IPS-NIHi11 (cell line): Measurements from ENCODE around the gene AGAP1.

ENCODE experiments used
- DNase-seq: peaks from one replicate; pipeline ENCODE4 v3.0.0; 2012; ENCODE audit warnings: mixed read lengths, low spot score

Gene AGAP1

DNA sequence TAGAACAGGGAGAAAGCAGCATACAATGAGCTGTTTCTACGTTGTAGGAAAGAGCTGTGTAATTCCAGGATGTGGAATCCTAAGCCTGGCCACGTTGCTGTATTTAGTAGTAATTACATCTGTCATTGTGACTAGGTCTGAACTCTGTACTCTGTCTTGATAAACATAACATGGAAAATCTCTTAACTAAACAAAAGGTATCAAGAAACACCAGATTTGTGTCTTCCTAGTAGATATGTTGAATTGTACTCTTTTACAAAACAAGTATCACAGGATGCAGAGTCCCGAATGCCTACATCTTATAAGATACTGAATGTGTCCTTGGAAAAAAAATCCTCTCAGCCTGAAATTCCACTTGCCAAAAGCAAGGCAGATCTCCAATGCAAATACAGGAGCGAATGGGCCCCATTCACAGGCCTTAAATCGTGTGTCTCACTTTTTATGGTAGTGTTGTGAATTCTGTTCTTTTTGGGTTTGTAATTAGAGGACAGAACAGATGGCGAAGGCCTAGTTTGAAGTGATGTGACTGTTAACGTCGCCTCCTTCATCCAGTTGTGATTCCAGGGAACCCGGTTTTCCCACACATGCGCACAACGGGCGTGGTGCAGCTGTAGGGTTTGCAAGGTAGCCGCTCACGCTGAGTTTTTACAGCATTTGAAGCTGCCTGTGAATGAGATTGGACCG, 427.8 kb downstream of the AGAP1 start:
- DNase-seq = no peak

- DNase-seq = no peak
Observed at GRCh38 chr2:235922839-235923238, 429.0 kb downstream of the AGAP1 start.

DNA sequence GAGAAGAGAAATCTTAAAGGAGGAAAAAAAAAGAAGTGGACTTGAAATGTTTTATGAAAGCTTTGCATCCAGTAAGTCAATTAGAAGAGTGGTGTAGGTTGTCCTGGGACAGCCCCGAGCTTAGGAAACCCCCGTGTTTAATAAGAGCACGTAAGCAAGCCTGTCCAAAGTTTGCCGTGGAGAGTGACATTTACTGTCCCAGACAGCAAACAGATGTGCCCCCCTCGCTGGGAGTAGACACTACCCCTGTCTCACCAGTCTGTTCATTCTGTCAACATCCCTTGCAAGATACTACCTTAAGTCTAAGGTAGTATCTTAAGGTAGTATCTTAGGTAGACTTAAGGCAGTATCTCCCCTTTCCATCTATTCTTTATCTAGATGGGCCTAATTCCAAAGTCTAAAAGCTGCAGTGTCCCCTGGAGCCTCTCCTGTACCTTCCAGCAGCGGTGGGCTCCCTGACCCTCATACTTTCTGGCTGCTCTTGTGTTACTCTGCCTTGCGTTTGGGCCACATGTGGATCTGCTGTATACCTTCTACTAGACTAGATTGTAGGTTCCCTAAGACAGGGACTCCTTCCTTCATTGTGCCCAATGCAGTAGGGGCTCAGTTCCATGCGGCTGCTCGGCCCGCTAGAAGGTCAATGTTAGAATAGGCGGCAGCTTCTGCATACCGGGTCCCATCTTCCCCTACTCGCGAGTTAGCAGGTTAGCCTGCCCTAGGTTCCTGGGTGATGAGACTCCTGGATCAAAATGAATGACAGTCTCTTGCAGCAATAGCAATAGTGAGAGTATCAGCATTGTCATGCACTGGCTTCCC, 430.2 kb downstream of the AGAP1 start:
- no peak for DNase-seq

- DNase-seq = no peak
Observed at GRCh38 chr2:235924675-235925063, 430.8 kb downstream of the AGAP1 start.

DNA sequence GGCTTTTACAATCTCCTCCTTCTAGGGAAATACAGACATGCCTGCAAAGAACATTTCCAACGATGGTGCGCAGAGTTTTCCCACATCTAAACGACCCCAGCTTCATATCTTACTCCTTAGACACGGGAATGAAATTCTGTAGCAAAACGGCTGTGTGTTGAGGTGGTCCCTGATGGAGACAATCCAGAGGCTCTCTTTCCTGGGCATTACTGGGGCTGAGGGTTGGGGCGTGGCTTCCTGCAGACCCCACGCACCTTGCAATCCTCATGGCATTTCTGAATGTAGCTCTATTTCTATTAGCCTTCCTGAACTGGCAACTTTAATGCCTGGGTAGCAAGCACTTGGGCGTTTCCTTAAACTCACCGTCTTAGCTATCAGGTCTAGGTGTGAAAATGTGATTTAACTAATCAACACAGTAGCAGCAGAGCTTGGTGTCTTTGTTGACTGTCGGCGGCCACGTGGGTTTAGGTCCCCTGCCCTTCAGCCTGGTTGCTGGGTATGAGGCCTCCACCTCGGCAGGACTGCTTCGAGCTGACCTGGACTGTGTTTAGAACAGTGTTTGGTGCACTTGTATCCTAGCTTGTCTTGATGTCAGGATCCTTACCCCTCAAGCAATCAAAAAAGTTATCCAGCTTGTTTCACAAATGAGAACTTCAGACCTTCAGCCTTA, 431.5 kb downstream of the AGAP1 start:
- no peak for DNase-seq

GRCh38 chr2:235926229-235926628, 432.4 kb downstream of the AGAP1 start:
- DNase-seq = no peak

GRCh38 chr2:235928751-235929370, 435.0 kb downstream of the AGAP1 start:
- no peak for DNase-seq

GRCh38 chr2:235930701-235931100, 436.9 kb downstream of the AGAP1 start:
- DNase-seq = no peak

- no peak for DNase-seq
Observed at GRCh38 chr2:235931676-235932075, 437.8 kb downstream of the AGAP1 start.

DNA sequence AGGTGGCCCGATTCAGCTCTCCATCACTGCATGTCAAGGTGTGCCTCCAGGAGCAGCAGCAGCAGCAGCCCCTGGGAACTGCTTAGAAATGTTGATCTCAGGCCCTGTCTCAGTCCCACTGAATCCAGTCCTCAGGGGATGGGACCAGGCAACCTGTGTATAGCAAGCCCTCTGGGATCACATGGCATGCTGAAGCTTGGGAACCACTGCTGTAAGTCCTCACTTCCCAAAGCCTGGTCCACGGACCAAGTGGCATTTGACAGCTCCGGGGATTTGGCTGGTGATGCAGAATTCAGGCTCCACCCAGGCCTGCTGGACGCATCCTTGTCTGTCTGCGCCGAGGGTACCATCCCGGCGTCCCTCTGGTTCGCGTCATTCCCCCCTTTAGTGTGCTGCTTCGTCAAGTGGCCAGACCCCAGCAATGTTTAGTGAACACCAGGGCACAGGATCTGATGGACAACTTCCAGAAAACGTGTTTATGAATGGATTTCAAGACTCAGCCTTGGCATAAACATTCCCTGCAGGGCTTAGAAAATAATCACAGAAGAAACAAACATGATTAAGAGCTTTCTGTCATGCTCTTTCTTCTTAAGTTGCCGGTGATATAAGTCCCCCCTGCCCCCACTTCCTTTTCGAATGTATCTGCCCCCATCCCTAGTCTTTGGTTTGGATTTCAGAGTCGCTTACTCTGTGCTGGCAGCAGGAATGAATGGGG, 440.4 kb downstream of the AGAP1 start:
- no peak for DNase-seq

DNA sequence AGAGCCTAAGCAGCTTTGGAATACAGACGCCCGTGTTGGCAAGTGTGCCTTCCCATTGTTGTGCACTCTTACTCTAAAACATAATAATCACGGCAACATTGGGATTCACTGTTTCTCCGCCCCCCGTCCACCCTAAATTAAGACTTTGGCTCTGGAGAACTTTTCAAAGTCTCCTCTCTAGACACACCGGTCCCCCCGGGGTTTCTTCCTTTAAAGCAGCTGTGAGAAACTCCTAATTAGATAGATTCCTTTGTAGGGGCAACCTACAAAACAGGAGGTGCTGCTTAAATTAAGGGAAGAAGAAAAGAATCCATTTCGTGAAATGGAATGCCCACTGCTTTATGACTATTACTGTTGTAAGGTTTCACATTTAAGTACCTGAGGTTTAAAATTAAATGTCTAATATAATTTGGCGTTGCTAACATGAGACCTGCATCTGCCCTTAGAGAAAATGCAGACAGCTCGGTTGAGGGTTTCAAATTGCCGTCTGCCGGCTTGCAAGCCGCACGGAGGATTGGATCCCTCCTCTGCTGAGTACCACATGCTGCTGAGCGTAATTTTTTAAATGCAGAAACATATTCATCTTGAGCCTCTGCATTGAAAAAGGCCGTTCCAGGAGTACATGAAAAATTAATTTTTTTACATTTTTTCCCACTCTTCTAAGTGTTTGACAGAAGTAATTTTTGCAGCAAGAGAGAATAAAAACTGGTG, 441.1 kb downstream of the AGAP1 start:
- DNase-seq = no peak

DNA sequence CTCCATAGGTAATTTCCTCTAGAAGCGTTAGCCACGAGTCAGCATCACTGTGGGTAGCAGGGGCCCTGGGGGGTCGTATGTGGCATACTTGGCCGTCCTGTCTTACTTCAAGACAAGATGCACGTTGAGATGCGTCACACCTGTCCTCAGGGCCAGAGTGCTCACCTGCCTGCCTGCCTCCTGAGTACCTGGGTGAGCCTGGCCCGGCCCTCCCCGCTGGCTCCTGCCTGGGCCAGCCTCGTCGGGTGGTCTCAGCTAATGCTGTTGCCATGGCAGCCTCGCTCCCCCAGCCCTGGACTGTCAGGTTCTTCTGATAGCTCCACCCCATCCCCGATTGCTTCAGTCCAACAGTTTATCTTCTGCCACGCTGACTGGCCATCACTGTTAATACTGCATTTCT, 441.9 kb downstream of the AGAP1 start:
- no peak for DNase-seq

- peak; percentile 72 for DNase-seq
Observed at GRCh38 chr2:235936493-235936892, 442.6 kb downstream of the AGAP1 start.

DNA sequence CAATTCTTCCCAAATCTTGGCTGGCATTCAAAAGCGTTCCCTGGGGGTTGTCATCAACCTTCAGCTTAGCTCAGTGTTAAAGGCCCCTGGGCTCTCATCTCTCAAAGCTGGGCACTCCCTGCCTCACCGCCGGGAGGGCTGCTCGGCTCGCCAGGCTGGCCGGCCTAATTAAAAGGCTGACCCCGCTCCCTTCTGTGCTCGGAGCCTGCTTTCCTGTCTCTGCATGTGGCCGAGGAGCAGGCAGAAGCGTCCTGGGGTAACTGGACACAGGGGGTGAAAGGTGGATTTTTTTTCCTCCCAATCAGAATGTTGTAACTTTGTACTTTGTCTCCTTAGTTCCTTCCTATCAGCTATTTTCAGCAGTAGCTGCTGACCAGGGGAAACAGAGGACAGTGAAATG, 443.2 kb downstream of the AGAP1 start:
- DNase-seq = no peak

DNA sequence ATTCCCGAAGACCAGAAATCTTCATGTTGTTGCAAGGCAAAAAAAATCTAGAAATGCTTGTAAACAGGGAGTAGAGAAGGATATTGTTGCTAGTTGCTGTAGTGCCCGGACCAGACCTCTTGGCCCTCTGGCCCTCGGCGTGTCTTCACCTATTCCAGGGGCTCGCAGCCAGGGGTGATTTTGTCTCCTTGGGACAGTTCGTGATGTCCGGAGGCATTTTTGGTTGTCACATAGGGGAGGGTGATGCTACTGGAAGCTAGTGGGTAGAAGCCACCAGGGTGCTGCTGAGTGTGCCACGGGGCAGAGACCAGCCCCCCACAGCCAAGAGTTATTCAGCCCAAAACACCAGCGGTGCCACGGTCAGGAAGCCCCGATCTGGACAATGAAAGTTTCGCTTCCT, 443.7 kb downstream of the AGAP1 start:
- DNase-seq = no peak

- no peak for DNase-seq
Observed at GRCh38 chr2:235937936-235938335, 444.1 kb downstream of the AGAP1 start.

GRCh38 chr2:235938611-235939010, 444.8 kb downstream of the AGAP1 start:
- no peak for DNase-seq

- no peak for DNase-seq
Observed at GRCh38 chr2:235939471-235939870, 445.6 kb downstream of the AGAP1 start.

DNA sequence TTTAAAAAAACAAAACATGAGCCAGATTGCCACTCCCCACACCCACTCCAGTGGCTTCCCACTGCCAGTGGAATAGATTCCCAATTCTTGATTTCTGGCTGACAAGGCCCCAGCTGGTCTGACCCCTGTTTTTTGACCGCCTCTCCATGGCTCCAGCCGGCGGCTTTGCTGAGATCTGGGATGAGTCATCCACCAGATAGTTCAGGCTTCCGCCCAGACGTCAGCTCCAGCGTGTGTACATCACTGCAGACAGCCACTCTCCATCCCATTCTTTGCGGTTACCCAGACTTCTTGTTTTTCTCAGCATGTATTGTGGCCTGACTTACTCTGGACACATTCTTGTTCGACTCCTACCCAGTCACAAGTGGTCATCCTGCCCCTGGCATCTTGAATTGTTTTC, 446.5 kb downstream of the AGAP1 start:
- DNase-seq = no peak

DNA sequence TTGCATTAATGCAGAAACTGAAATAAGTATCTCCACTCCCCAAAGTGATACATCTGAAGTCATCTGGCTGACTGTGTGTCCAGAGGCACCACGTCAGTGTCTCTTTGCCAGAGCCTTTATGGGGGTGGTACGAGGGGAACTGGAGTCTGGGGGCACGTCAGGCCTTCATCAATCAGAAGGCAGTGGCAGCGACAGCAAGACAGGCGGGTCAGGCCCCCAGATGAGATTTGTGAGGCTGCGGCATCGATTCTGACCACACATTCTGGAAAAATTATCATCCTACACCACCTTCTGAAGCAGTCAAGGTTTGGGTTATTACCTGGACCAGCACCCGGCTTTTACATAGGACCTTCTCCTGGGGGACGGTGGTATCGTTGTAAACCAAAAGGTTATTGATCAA, 450.7 kb downstream of the AGAP1 start:
- no peak for DNase-seq

DNA sequence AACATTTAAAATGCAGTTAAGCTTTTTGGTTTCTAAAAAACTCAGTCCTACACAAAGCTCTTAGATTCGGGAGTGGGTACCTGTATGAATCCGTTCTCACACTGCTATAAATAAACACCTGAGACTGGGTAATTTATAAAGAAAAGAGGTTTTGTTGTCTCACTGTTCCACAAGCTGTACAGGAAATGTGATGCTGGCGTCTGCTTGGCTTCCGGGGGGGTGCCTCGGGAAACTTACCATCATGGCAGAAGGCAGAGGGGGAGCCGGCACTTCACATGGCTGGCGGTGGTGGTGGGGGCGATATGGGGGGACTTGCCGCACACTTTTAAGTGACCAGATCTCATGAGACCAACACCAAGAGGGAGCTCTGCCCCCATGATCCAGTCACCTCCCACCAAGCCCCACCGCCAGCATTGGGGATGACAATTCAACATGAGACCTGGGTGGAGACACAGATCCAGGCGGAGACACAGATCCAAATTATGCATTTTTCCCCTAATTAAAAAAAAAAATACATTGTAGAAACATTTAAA, 451.8 kb downstream of the AGAP1 start:
- no peak for DNase-seq
